H1 (cell line): ENCODE measurements around the gene WDSUB1. TPM values are rescaled to one million over a fixed set of nuclear protein-coding genes. Genes with fewer than 3 reads are reported as not detected.

Source experiments
- CTCF ChIA-PET: fragments of 300-600 bp; sonication (Branson Sonifier 250); formaldehyde crosslinking; loops from one replicate; lab custom pipeline; 2021; ENCODE audit not compliant: partially characterized antibody; lab: Charles Lee
- POLR2A ChIA-PET: fragments of 300-600 bp; sonication (Branson Sonifier 250); formaldehyde crosslinking; loops from one replicate; lab custom pipeline; 2021; ENCODE audit warnings: inconsistent platforms; ENCODE audit not compliant: partially characterized antibody; lab: Charles Lee
- DNase-seq, 2 experiments: peaks; one replicate each; pipeline versions ENCODE4 v3.0.0 to v3.0.0-alpha.2; 2010 to 2022; ENCODE audit warnings: low spot score in 2 of 2, low read depth in 1 of 2, mixed read lengths in 1 of 2
- FAIRE-seq: peaks from 2 replicates; lab custom pipeline; 2011; peaks lifted over from hg19 to GRCh38; lab: Jason Lieb, UNC
- H2AFZ ChIP-seq: 2 replicates; pipeline ENCODE4 v1.8.1; 2012; ENCODE audit warnings: low read length, inconsistent platforms
- H2AK5ac ChIP-seq: 2 replicates; pipeline ENCODE4 v1.6.1; 2013; ENCODE audit warnings: low read depth, low read length
- H2BK120ac ChIP-seq: replicated peaks from 2 replicates; pipeline ENCODE3; 2013; ENCODE audit warnings: low read depth, low read length, inconsistent platforms
- H2BK12ac ChIP-seq: 2 replicates; pipeline ENCODE4 v1.6.1; 2013; ENCODE audit warnings: low read depth, low read length
- H2BK15ac ChIP-seq: 2 replicates; pipeline ENCODE4 v1.6.1; 2013; ENCODE audit warnings: low read length
- H2BK20ac ChIP-seq: 2 replicates; pipeline ENCODE4 v1.6.1; 2013; ENCODE audit warnings: low read length
- H2BK5ac ChIP-seq: 2 replicates; pipeline ENCODE4 v1.6.1; 2013; ENCODE audit warnings: low read depth, low read length
- H3K14ac ChIP-seq: 2 replicates; pipeline ENCODE4 v1.6.1; 2013; ENCODE audit warnings: inconsistent platforms; ENCODE audit not compliant: insufficient read length
- H3K18ac ChIP-seq: 2 replicates; pipeline ENCODE4 v1.6.1; 2013; ENCODE audit warnings: low read length; ENCODE audit errors: extremely low read depth
- H3K23ac ChIP-seq: 2 replicates; pipeline ENCODE4 v1.6.1; 2013; ENCODE audit warnings: inconsistent platforms; ENCODE audit not compliant: insufficient read length
- H3K23me2 ChIP-seq: 2 replicates; pipeline ENCODE4 v1.6.1; 2013; ENCODE audit warnings: low read depth, low read length
- H3K27ac ChIP-seq: 2 replicates; pipeline ENCODE4 v1.6.1; 2011; ENCODE audit warnings: low read depth, low read length, inconsistent platforms
- H3K27me3 ChIP-seq, 4 experiments: replicated peaks in 1 of 4; 1 replicate in 1 of 4; 2 replicates in 3 of 4; pipeline versions ENCODE4 v1.6.1 to v1.8.1; 2011 to 2013; ENCODE audit warnings: low read length in 3 of 4, mild to moderate bottlenecking in 3 of 4, inconsistent platforms in 2 of 4, mixed read lengths in 2 of 4, moderate library complexity in 1 of 4; ENCODE audit not compliant: control insufficient read depth in 3 of 4, insufficient read depth in 3 of 4; ENCODE audit errors: extremely low read depth in 1 of 4
- H3K36me3 ChIP-seq, 4 experiments: 2 replicates each; pipeline versions ENCODE4 v1.6.1 to v1.8.1; 2011 to 2013; ENCODE audit warnings: mild to moderate bottlenecking in 4 of 4, low read length in 3 of 4, moderate library complexity in 2 of 4, control low read depth in 1 of 4, inconsistent platforms in 1 of 4; ENCODE audit not compliant: insufficient read depth in 4 of 4, control insufficient read depth in 2 of 4
- H3K4ac ChIP-seq: replicated peaks from 2 replicates; pipeline ENCODE3; 2013; ENCODE audit warnings: low read length, low read depth, mixed read lengths, inconsistent platforms; ENCODE audit not compliant: insufficient read length
- H3K4me1 ChIP-seq, 4 experiments: replicated peaks in 1 of 4; 1 replicate in 1 of 4; 2 replicates in 3 of 4; pipeline versions ENCODE4 v1.6.1 to v1.8.1; 2011 to 2013; ENCODE audit warnings: low read length in 3 of 4, inconsistent platforms in 2 of 4, mixed read lengths in 1 of 4; ENCODE audit not compliant: insufficient read depth in 4 of 4, control insufficient read depth in 3 of 4
- H3K4me2 ChIP-seq, 2 experiments: 2 replicates each; pipeline versions ENCODE4 v1.6.1 to v1.8.1; 2011 to 2013; ENCODE audit warnings: low read depth in 2 of 2, low read length in 2 of 2, control low read depth in 1 of 2, inconsistent platforms in 1 of 2, mild to moderate bottlenecking in 1 of 2; ENCODE audit not compliant: insufficient read depth in 1 of 2
- H3K4me3 ChIP-seq, 4 experiments: fragments of 200-600, 300-600 bp in 1 of 4; sonication (generic), shearing (Covaris generic), sonication (Bioruptor Twin) in 1 of 4; 2 replicates each; pipeline versions ENCODE4 v1.5.1 to v1.8.1; 2011 to 2016; ENCODE audit warnings: low read length in 4 of 4, low read depth in 3 of 4, control low read depth in 2 of 4, inconsistent platforms in 2 of 4, mild to moderate bottlenecking in 2 of 4, mixed read lengths in 1 of 4, moderate library complexity in 1 of 4; ENCODE audit not compliant: insufficient read depth in 2 of 4; ENCODE audit errors: extremely low read depth in 1 of 4
- H3K56ac ChIP-seq: replicated peaks from 2 replicates; pipeline ENCODE3; 2013; ENCODE audit warnings: low read depth, mild to moderate bottlenecking, mixed read lengths, low read length, inconsistent platforms; ENCODE audit not compliant: insufficient read length
- H3K79me1 ChIP-seq: 2 replicates; pipeline ENCODE4 v1.6.1; 2013; ENCODE audit warnings: low read depth, low read length, control low read depth
- H3K79me2 ChIP-seq, 2 experiments: 2 replicates each; pipeline versions ENCODE4 v1.6.1 to v1.8.1; 2012 to 2013; ENCODE audit warnings: low read length in 2 of 2, mild to moderate bottlenecking in 2 of 2, inconsistent platforms in 1 of 2; ENCODE audit not compliant: insufficient read depth in 2 of 2, control insufficient read depth in 1 of 2
- H3K9ac ChIP-seq, 4 experiments: replicated peaks in 1 of 4; 1 replicate in 1 of 4; 2 replicates in 3 of 4; pipeline versions ENCODE4 v1.6.1 to v1.8.1; 2011 to 2013; ENCODE audit warnings: low read depth in 3 of 4, low read length in 3 of 4, control low read depth in 2 of 4, mild to moderate bottlenecking in 2 of 4, moderate library complexity in 2 of 4, inconsistent platforms in 1 of 4; ENCODE audit errors: extremely low read depth in 1 of 4
- H3K9me3 ChIP-seq, 2 experiments: 2 replicates each; pipeline versions ENCODE4 v1.6.1 to v1.8.1; 2012 to 2013; ENCODE audit warnings: mild to moderate bottlenecking in 2 of 2, moderate library complexity in 2 of 2, control low read depth in 1 of 2, inconsistent platforms in 1 of 2, low read depth in 1 of 2, low read length in 1 of 2, mixed read lengths in 1 of 2; ENCODE audit not compliant: insufficient read depth in 2 of 2
- H4K20me1 ChIP-seq, 2 experiments: replicated peaks in 1 of 2; 2 replicates each; pipeline versions ENCODE3 to v1.8.1; 2011 to 2013; ENCODE audit warnings: inconsistent platforms in 2 of 2, low read length in 2 of 2, mild to moderate bottlenecking in 1 of 2; ENCODE audit not compliant: insufficient read depth in 2 of 2, control insufficient read depth in 1 of 2
- H4K5ac ChIP-seq: 2 replicates; pipeline ENCODE4 v1.6.1; 2013; ENCODE audit warnings: low read length, low read depth, mixed read lengths, inconsistent platforms; ENCODE audit not compliant: insufficient read length
- H4K8ac ChIP-seq: 2 replicates; pipeline ENCODE4 v1.8.0; 2013; ENCODE audit warnings: mild to moderate bottlenecking, moderate library complexity, low read length, inconsistent platforms; ENCODE audit not compliant: insufficient read depth; ENCODE audit errors: extremely low read depth
- H4K91ac ChIP-seq: replicated peaks from 2 replicates; pipeline ENCODE3; 2013; ENCODE audit warnings: low read length, mixed read lengths, inconsistent platforms; ENCODE audit not compliant: insufficient read length
- BCL11A ChIP-seq, 2 experiments: IDR thresholded peaks; one replicate each; pipeline ENCODE4 v1.6.1; 2011; ENCODE audit warnings: low read depth in 2 of 2, low read length in 2 of 2, mild to moderate bottlenecking in 2 of 2
- CHD2 ChIP-seq: IDR thresholded peaks from 2 replicates; pipeline ENCODE4 v1.6.1; 2012; ENCODE audit warnings: low read length, improper control_type of control experiment
- POU5F1 ChIP-seq: IDR thresholded peaks from 2 replicates; pipeline ENCODE4 v1.6.1; 2011; ENCODE audit warnings: low read depth, mild to moderate bottlenecking, low read length, moderate library complexity
- WGBS, 2 experiments: shearing (Covaris generic) in 1 of 2; methylation state at CpG; one replicate each; pipeline versions ENCODE4 v1.1.6 to v1.1.7; 2013 to 2015; ENCODE audit warnings: low lambda C conversion rate in 2 of 2, mixed read lengths in 2 of 2, inconsistent platforms in 1 of 2, low coverage in 1 of 2, missing lambda C conversion rate in 1 of 2; ENCODE audit not compliant: insufficient replicate concordance in 2 of 2, insufficient coverage in 1 of 2, insufficient read length in 1 of 2; ENCODE audit errors: extremely low coverage in 1 of 2, missing lambda C conversion rate in 1 of 2; 5-methylcytosine and 5-hydroxymethylcytosine counted together
- polyA plus RNA-seq, 7 experiments: library from polyadenylated mRNA; depleted of rRNA in 3 of 7; stranded (reverse) in 5 of 7; unstranded in 2 of 7; fragments of >200 nt in 5 of 7; fragments of 200-250 nt in 2 of 7; gene quantifications; 1 replicate in 5 of 7; 2 replicates in 1 of 7; 4 replicates in 1 of 7; pipeline versions ENCODE4 v1.2.1 to v1.2.3, GENCODE V29; 2011 to 2013; ENCODE audit warnings: missing spikeins in 2 of 7, mixed read lengths in 2 of 7
- total RNA-seq: library from RNA; stranded (reverse); fragmentation: NEBNext Ultra II Directional; extraction: Animal tissue kit (Norgen Biotek cat#: 25700); gene quantifications from 2 replicates; pipeline ENCODE4 v1.2.1, GENCODE V29; 2021

Gene WDSUB1
- total and polyA plus RNA-seq, 2 of the 8 experiments (the other 6 are each of a cell fraction or from before 2014, with no cell fraction given) = 5.5 to 8.0 TPM

- H3K9ac ChIP-seq = no peak overlapping the region
- H2BK120ac ChIP-seq = no peak overlapping the region
- no peak overlapping the region for H2AFZ ChIP-seq
- H3K4ac ChIP-seq = no peak overlapping the region
- H3K23ac ChIP-seq = no peak overlapping the region
- no peak overlapping the region for H2BK12ac ChIP-seq
- no peak overlapping the region for H3K4me3 ChIP-seq
- no peaks in the 10 kb centered on the region for H3K36me3 ChIP-seq
- no peak overlapping the region for H3K56ac ChIP-seq
- no peak overlapping the region for H2BK15ac ChIP-seq
- H4K8ac ChIP-seq = no peak overlapping the region
- no peak overlapping the region for H3K18ac ChIP-seq
- no peaks in the 10 kb centered on the region for H3K23me2 ChIP-seq
- POLR2A ChIA-PET = no interaction called here
- DNase-seq = no peak
- no peak overlapping the region for H2BK5ac ChIP-seq
- no peak overlapping the region for H3K4me2 ChIP-seq
- H2AK5ac ChIP-seq = no peak overlapping the region
- no peaks in the 10 kb centered on the region for H3K9me3 ChIP-seq
- H3K14ac ChIP-seq = no peak overlapping the region
- peaks cover 32 to 73% (median 62%) of the 10 kb centered on the region in 4 experiments for H3K27me3 ChIP-seq
- FAIRE-seq = no peak
- TF ChIP-seq POU5F1 = no peak
- no peak for TF ChIP-seq BCL11A (IDR thresholded peaks at IDR 0.05; ENCODE audit: low read depth in 2 of 2, low read length in 2 of 2)
- no peak for TF ChIP-seq CHD2
- H3K4me1 ChIP-seq = peaks cover 4 to 13% (median 8%) of the 10 kb centered on the region in 4 experiments; a peak in 6 of 7 replicates
- CTCF ChIA-PET = no interaction called here
- H4K91ac ChIP-seq = no peak overlapping the region
- H3K79me1 ChIP-seq = no peaks in the 10 kb centered on the region
- no peak overlapping the region for H3K27ac ChIP-seq
- WGBS, 2 experiments = 86% methylated on average over 5 of the region's 5 CpGs; no CpG with 5 or more reads in 1 of the 2 experiments
- H4K5ac ChIP-seq = no peak overlapping the region
- H4K20me1 ChIP-seq = peaks cover 11 to 15% of the 10 kb centered on the region in 2 experiments
- H2BK20ac ChIP-seq = no peak overlapping the region
- H3K79me2 ChIP-seq = no peaks in the 10 kb centered on the region
Measured at GRCh38 chr2:159213296-159213695, 73.2 kb downstream of the WDSUB1 start.
